Endothelial cell of umbilical vein (primary cell): Measurements from ENCODE around the gene PFKFB4. TPM values are rescaled to one million over a fixed set of nuclear protein-coding genes. Genes with fewer than 3 reads are reported as not detected.

Source experiments
- BruUV-seq: library from RNA; stranded (reverse); fragments of 400-500 nt; replicated peaks from 2 replicates; lab custom pipeline; 2021; lab: Mats Ljungman, UMichigan
- CTCF ChIA-PET: fragments of 300-600, 350-600 bp; sonication (Branson Sonifier 250); formaldehyde crosslinking; loops from one replicate; lab custom pipeline; 2021; ENCODE audit warnings: antibody characterized with exemption, inconsistent platforms; lab: Charles Lee
- POLR2A ChIA-PET: fragments of 300-600, 350-600 bp; sonication (Branson Sonifier 250); formaldehyde crosslinking; loops from one replicate; lab custom pipeline; 2021; ENCODE audit warnings: antibody characterized with exemption, inconsistent platforms; lab: Charles Lee
- DNase-seq: peaks from one replicate; pipeline ENCODE4 v3.0.0-alpha.2; 2011; ENCODE audit warnings: low read depth, low spot score
- FAIRE-seq: peaks from 2 replicates; lab custom pipeline; 2011; peaks lifted over from hg19 to GRCh38; lab: Jason Lieb, UNC
- H2AFZ ChIP-seq: 2 replicates; pipeline ENCODE4 v1.6.0; 2012; ENCODE audit warnings: low read depth, low read length, control low read depth, inconsistent platforms
- H3K27ac ChIP-seq: 2 replicates; pipeline ENCODE4 v1.5.1; 2011; ENCODE audit warnings: low read depth, mild to moderate bottlenecking, control low read depth, low read length, moderate library complexity; ENCODE audit not compliant: insufficient read depth
- H3K27me3 ChIP-seq, 2 experiments: 2 replicates each; pipeline versions ENCODE4 v1.6.0 to v1.6.1; 2011; ENCODE audit warnings: low read length in 2 of 2, mixed read lengths in 1 of 2; ENCODE audit not compliant: control insufficient read depth in 2 of 2, insufficient read depth in 2 of 2
- H3K36me3 ChIP-seq, 2 experiments: 2 replicates in 1 of 2; 3 replicates in 1 of 2; pipeline ENCODE4 v1.5.1; 2011; ENCODE audit warnings: low read length in 2 of 2, mild to moderate bottlenecking in 1 of 2, moderate library complexity in 1 of 2; ENCODE audit not compliant: control insufficient read depth in 2 of 2, insufficient read depth in 2 of 2; ENCODE audit errors: extremely low read depth in 1 of 2
- H3K4me1 ChIP-seq: 3 replicates; pipeline ENCODE4 v1.5.1; 2011; ENCODE audit warnings: mild to moderate bottlenecking, low read length; ENCODE audit not compliant: control insufficient read depth, insufficient read depth; ENCODE audit errors: extremely low read depth
- H3K4me2 ChIP-seq: 2 replicates; pipeline ENCODE4 v1.6.1; 2011; ENCODE audit warnings: low read length, control low read depth, mixed read lengths; ENCODE audit not compliant: insufficient read depth
- H3K4me3 ChIP-seq, 3 experiments: fragments of 200-600 bp in 1 of 3; sonication (generic), shearing (Covaris generic) in 1 of 3; replicated peaks in 1 of 3; 2 replicates each; pipeline ENCODE4 v1.5.1; 2011 to 2016; ENCODE audit warnings: control low read depth in 3 of 3, low read length in 3 of 3, mild to moderate bottlenecking in 2 of 3, inconsistent platforms in 1 of 3, low read depth in 1 of 3, moderate library complexity in 1 of 3; ENCODE audit not compliant: insufficient read depth in 1 of 3
- H3K79me2 ChIP-seq: 2 replicates; pipeline ENCODE4 v1.6.0; 2012; ENCODE audit warnings: low read length, inconsistent platforms; ENCODE audit not compliant: control insufficient read depth, insufficient read depth
- H3K9ac ChIP-seq: replicated peaks from 2 replicates; pipeline ENCODE3; 2011; ENCODE audit warnings: low read length, control low read depth; ENCODE audit not compliant: insufficient read depth; ENCODE audit errors: extremely low read depth
- H3K9me1 ChIP-seq: replicated peaks from 3 replicates; pipeline ENCODE4 v1.6.0; 2011; ENCODE audit warnings: mild to moderate bottlenecking, low read length; ENCODE audit not compliant: control insufficient read depth, insufficient read depth; ENCODE audit errors: extremely low read depth
- H3K9me3 ChIP-seq: replicated peaks from 2 replicates; pipeline ENCODE4 v1.5.1; 2012; ENCODE audit warnings: low read length, inconsistent platforms; ENCODE audit not compliant: control insufficient read depth, insufficient read depth
- H4K20me1 ChIP-seq: replicated peaks from 2 replicates; pipeline ENCODE3; 2011; ENCODE audit warnings: mild to moderate bottlenecking, low read length; ENCODE audit not compliant: control insufficient read depth, insufficient read depth; ENCODE audit errors: extremely low read depth
- CTCF ChIP-seq, 2 donors: IDR thresholded peaks; 1 replicate in 1 of 2; 2 replicates in 1 of 2; pipeline ENCODE4 v1.5.1; 2011; ENCODE audit warnings: low read length in 2 of 2, mild to moderate bottlenecking in 2 of 2, moderate library complexity in 2 of 2, control low read depth in 1 of 2, inconsistent platforms in 1 of 2, low read depth in 1 of 2; ENCODE audit not compliant: insufficient read depth in 1 of 2; ENCODE audit errors: extremely low read depth in 1 of 2
- EZH2 ChIP-seq: IDR thresholded peaks from 2 replicates; pipeline ENCODE4 v1.6.1; 2012; ENCODE audit warnings: borderline replicate concordance, low read depth, mild to moderate bottlenecking, moderate library complexity, low read length, inconsistent platforms; ENCODE audit not compliant: severe bottlenecking
- FOS ChIP-seq: IDR thresholded peaks from 2 replicates; pipeline ENCODE4 v1.6.1; 2011; ENCODE audit warnings: mild to moderate bottlenecking, low read length, moderate library complexity, borderline replicate concordance; ENCODE audit not compliant: insufficient read depth
- GATA2 ChIP-seq: IDR thresholded peaks from 2 replicates; pipeline ENCODE4 v1.7.0; 2011; ENCODE audit warnings: low read depth, mild to moderate bottlenecking, moderate library complexity, mixed read lengths, low read length; ENCODE audit not compliant: insufficient read length, insufficient read depth
- JUN ChIP-seq: IDR thresholded peaks from 2 replicates; pipeline ENCODE4 v1.6.1; 2011; ENCODE audit warnings: borderline replicate concordance, low read depth; ENCODE audit not compliant: insufficient read length, insufficient read depth
- MAX ChIP-seq: IDR thresholded peaks from 2 replicates; pipeline ENCODE4 v1.6.1; 2011; ENCODE audit not compliant: insufficient read depth, insufficient read length
- MYC ChIP-seq: IDR thresholded peaks from one replicate; pipeline ENCODE4 v1.6.1; 2011; ENCODE audit warnings: mild to moderate bottlenecking, low read depth, low read length
- POLR2A ChIP-seq: IDR thresholded peaks from 2 replicates; pipeline ENCODE4 v1.6.1; 2012; ENCODE audit warnings: low read depth, mild to moderate bottlenecking, control low read depth, low read length
- POLR2AphosphoS5 ChIP-seq: IDR thresholded peaks from 2 replicates; pipeline ENCODE4 v1.6.1; 2012; ENCODE audit warnings: low read depth, mild to moderate bottlenecking, control low read depth, low read length, moderate library complexity; ENCODE audit not compliant: insufficient read depth
- dilution Hi-C: fragments of 300-500 bp; cut with MboI; formaldehyde crosslinking; loops from one replicate; pipeline ENCODE4 v1.15.0; 2019; ENCODE audit warnings: low sequenced_read_pairs; ENCODE audit not compliant: extremely low pct_ligation_motif_present
- intact Hi-C: fragments of 100-400 bp; cut with micrococcal nuclease; formaldehyde crosslinking; loops from one replicate; pipeline ENCODE4 v1.10.0; 2022
- polyA plus RNA-seq, 4 experiments: library from polyadenylated mRNA; depleted of rRNA in 3 of 4; stranded (reverse) in 3 of 4; unstranded in 1 of 4; fragments of >200 nt; gene quantifications; 2 replicates each; pipeline versions ENCODE4 v1.2.1 to v1.2.3, GENCODE V29; 2011 to 2012; ENCODE audit warnings: missing spikeins in 1 of 4
- total RNA-seq: library from RNA; stranded (reverse); gene quantifications from 2 replicates; pipeline ENCODE4 v1.2.3, GENCODE V29; 2021

PFKFB4 gene
- total and polyA plus RNA-seq, 2 donors (not counting 3 experiments of a cell fraction or from before 2014, with no cell fraction given) = 4.0 to 4.2 TPM

GRCh38 chr3:48588230-48588629, 31.6 kb upstream of the PFKFB4 start:
- Histone ChIP-seq H3K9me1 (no peaks in the 10 kb centered on the region), H3K27ac (no peak overlapping the region), H4K20me1 (no peaks in the 10 kb centered on the region), H3K4me3 (no peak overlapping the region), H3K79me2 (no peaks in the 10 kb centered on the region), H3K9me3 (no peaks in the 10 kb centered on the region), H3K9ac (no peak overlapping the region), H2AFZ (no peak overlapping the region), H3K27me3 (peaks cover 0 to 5% of the 10 kb centered on the region in 2 experiments), H3K36me3 (no peaks in the 10 kb centered on the region), H3K4me2 (no peak overlapping the region), H3K4me1 (no peaks in the 10 kb centered on the region)
- no peak for TF ChIP-seq MYC
- TF ChIP-seq JUN = no peak
- no peak for TF ChIP-seq POLR2A
- TF ChIP-seq CTCF (IDR thresholded peaks at IDR 0.05; ENCODE audit: extremely low read depth in 1 of 2, insufficient read depth in 1 of 2, low read depth in 1 of 2, low read length in 2 of 2) = no peak
- no peak for TF ChIP-seq POLR2AphosphoS5
- TF ChIP-seq FOS = no peak
- TF ChIP-seq GATA2 = no peak
- no peak for TF ChIP-seq EZH2
- TF ChIP-seq MAX = no peak
- CTCF ChIA-PET = interaction anchor here (1.5 kb wide), 1 partner anchor 10 kb away, joined by 3 read pairs; no protein-coding TSS in a partner anchor
- FAIRE-seq (no peak), DNase-seq (no peak)
- dilution Hi-C loops (no loop called here), intact Hi-C loops (no loop called here)
- no TSS peak for BruUV-seq
- POLR2A ChIA-PET = no interaction called here
